ENCODE data around the gene COMMD1. TPM values are rescaled to one million over a fixed set of nuclear protein-coding genes. Genes with fewer than 3 reads are reported as not detected.

COMMD1 gene
- total RNA-seq, 1 donor from 2014 or later = 30.5 TPM

- no peak overlapping the region for H3K27ac Mint-ChIP-seq (ENCODE audit: unreplicated experiment)
- DNase-seq (ENCODE audit: low read depth, low spot score) = no peak
- no peaks in the 10 kb centered on the region for H3K4me1 Mint-ChIP-seq
- no peaks in the 10 kb centered on the region for H3K27me3 Mint-ChIP-seq (ENCODE audit: low read depth)
- H3K9me3 Mint-ChIP-seq = no peaks in the 10 kb centered on the region
- TF ChIP-seq CTCF (conservative IDR thresholded peaks at IDR 0.05) = no peak
- no peak overlapping the region for H3K4me3 Mint-ChIP-seq
- no peaks in the 10 kb centered on the region for H3K36me3 Mint-ChIP-seq (ENCODE audit: low read depth)
These were observed 186.0 kb downstream of the COMMD1 start for GRCh38 chr2:62091471-62091870.

DNA sequence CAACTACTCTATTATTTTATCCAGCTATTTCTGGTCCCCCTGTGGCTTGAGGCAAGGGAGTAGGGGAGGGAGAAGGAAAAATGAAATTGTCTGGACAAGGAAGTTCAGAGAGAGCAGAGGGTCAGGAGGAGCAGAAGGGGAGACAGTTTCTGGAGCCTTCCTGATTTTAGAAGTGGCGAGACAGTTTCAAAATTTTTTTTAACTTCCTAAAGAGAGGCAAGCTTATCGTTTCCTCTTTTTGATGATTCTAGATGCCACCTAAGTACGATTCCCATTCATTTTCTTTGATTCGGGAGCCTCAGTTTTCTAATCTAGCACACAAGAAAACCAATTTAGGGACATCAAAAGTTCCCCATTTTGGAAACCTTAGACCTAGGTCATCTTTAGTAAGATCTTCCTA lies 193.6 kb downstream of the COMMD1 start:
- no peak overlapping the region for H3K27ac Mint-ChIP-seq (ENCODE audit: unreplicated experiment)
- no peaks in the 10 kb centered on the region for H3K9me3 Mint-ChIP-seq
- H3K4me3 Mint-ChIP-seq = no peak overlapping the region
- H3K27me3 Mint-ChIP-seq (ENCODE audit: low read depth) = no peaks in the 10 kb centered on the region
- no peak for DNase-seq (ENCODE audit: low read depth, low spot score)
- H3K4me1 Mint-ChIP-seq = peaks cover 12% of the 10 kb centered on the region
- no peaks in the 10 kb centered on the region for H3K36me3 Mint-ChIP-seq (ENCODE audit: low read depth)
- no peak for TF ChIP-seq CTCF (conservative IDR thresholded peaks at IDR 0.05)

- Mint-ChIP-seq H3K27me3 (ENCODE audit: low read depth) (no peaks in the 10 kb centered on the region), H3K27ac (ENCODE audit: unreplicated experiment) (no peak overlapping the region), H3K9me3 (no peaks in the 10 kb centered on the region), H3K4me1 (peaks cover 12% of the 10 kb centered on the region), H3K36me3 (ENCODE audit: low read depth) (no peaks in the 10 kb centered on the region), H3K4me3 (no peak overlapping the region)
- no peak for DNase-seq (ENCODE audit: low read depth, low spot score)
- no peak for TF ChIP-seq CTCF (conservative IDR thresholded peaks at IDR 0.05)
These were observed 194.2 kb downstream of the COMMD1 start for GRCh38 chr2:62099523-62100175.

DNA sequence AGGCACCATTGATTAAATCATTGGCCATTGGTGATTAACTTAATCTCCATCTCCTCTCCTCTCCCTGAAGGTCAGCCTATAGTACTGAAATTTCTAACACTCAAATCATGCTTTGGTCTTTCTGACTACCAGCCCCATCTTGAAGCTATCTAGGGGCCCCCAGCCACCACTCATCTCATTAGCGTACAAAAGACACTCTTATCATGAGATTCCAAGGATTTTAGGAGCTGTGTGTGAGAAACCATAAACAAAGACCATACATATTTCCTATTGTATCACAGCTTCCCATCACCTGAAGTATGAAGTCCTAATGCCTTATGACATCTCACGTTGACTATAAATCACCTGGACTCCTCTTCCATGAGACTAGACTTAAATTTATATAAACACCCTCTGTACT lies 196.4 kb downstream of the COMMD1 start:
- peaks cover 12% of the 10 kb centered on the region for H3K4me1 Mint-ChIP-seq
- H3K4me3 Mint-ChIP-seq = no peak overlapping the region
- no peaks in the 10 kb centered on the region for H3K27me3 Mint-ChIP-seq (ENCODE audit: low read depth)
- no peak for DNase-seq (ENCODE audit: low read depth, low spot score)
- no peaks in the 10 kb centered on the region for H3K36me3 Mint-ChIP-seq (ENCODE audit: low read depth)
- no peak for TF ChIP-seq CTCF (conservative IDR thresholded peaks at IDR 0.05)
- no peaks in the 10 kb centered on the region for H3K9me3 Mint-ChIP-seq
- H3K27ac Mint-ChIP-seq (ENCODE audit: unreplicated experiment) = no peak overlapping the region

DNA sequence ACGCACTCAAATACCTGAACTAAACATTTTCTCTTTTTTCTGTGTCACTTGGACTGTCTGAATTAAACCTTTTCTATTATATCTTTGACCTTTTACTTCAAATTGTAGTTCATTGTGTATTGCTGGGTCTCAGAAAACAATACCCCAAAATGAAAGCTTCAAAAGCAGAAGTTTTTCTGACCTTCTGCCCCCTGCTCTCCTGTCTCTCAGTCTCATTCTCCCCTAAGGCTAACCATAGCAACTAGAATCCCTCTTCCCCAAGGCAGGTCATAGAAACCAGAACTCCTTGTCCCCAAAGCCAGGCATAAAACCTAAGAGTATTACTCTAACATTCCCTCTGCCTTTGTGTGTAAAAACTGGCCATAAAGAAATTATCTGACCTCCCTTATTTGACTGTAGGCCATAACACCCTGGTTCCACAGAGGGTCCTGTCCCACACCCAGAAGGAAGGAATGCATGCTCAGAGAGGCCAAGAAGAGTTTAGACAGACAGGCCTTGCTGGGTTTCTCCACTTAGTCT lies 197.0 kb downstream of the COMMD1 start:
- Mint-ChIP-seq H3K9me3 (no peaks in the 10 kb centered on the region), H3K4me1 (peaks cover 12% of the 10 kb centered on the region), H3K36me3 (ENCODE audit: low read depth) (no peaks in the 10 kb centered on the region), H3K27me3 (ENCODE audit: low read depth) (no peaks in the 10 kb centered on the region), H3K4me3 (no peak overlapping the region), H3K27ac (ENCODE audit: unreplicated experiment) (no peak overlapping the region)
- no peak for TF ChIP-seq CTCF (conservative IDR thresholded peaks at IDR 0.05)
- no peak for DNase-seq (ENCODE audit: low read depth, low spot score)

Measured in neural crest cell (in vitro differentiated cells).